ENCODE results near the gene CD72. TPM values are rescaled to one million over a fixed set of nuclear protein-coding genes. Genes with fewer than 3 reads are reported as not detected.

The CD72 gene
- total RNA-seq, 1 donor from 2014 or later, result 0.56 TPM

GRCh38 chr9:35579130-35579529 is 39.1 kb downstream of the CD72 start:
- H3K9me3 ChIP-seq (ENCODE audit: low read depth), result no peaks in the 10 kb centered on the region
- Mint-ChIP-seq H3K4me1 (peaks cover 3% of the 10 kb centered on the region), H3K4me3 (no peak overlapping the region), H3K27me3 (ENCODE audit: insufficient read depth, low read depth) (no peaks in the 10 kb centered on the region), H3K27ac (no peak overlapping the region), H3K9me3 (peaks cover 16% of the 10 kb centered on the region), H3K36me3 (peaks cover 6% of the 10 kb centered on the region)
- no peaks in the 10 kb centered on the region for H3K4me1 ChIP-seq
- H3K27me3 ChIP-seq, result no peaks in the 10 kb centered on the region
- no peaks in the 10 kb centered on the region for H3F3A ChIP-seq (ENCODE audit: low read depth)
- DNase-seq (ENCODE audit: low spot score), result no peak
- H4K20me1 ChIP-seq (ENCODE audit: low read depth), result no peaks in the 10 kb centered on the region
- no peak overlapping the region for H3K4me3 ChIP-seq
- H3K9ac ChIP-seq, result no peak overlapping the region
- no peak overlapping the region for H3K4me2 ChIP-seq
- no peak overlapping the region for H3K27ac ChIP-seq
- H3K79me2 ChIP-seq (ENCODE audit: low read depth), result no peaks in the 10 kb centered on the region
- H2AFZ ChIP-seq (replicated peaks), result no peak overlapping the region
- H3K36me3 ChIP-seq, result no peaks in the 10 kb centered on the region
- no peak for TF ChIP-seq EZH2 (IDR thresholded peaks at IDR 0.05)
- no peak for TF ChIP-seq EZH2phosphoT487 (IDR thresholded peaks at IDR 0.05)

DNA sequence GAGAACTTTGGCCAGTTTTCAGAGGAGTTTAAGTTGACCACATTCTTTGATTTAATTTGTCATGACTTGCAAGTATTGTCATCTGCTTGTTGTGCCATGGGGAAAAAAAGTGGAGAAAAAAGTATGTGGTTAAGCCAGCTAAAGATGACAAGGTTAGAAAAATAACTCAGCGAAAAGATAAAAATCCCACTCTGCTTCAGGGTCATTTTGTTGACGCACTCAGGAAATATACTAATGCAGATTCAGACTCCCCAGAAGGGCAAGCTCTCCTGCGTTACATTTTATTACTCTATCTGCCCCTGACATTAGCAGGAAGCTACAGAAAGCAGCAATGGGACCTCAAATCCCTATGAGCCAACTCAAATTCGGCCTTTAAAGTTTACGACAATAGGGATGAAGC is 40.7 kb downstream of the CD72 start:
- H3K9me3 ChIP-seq (ENCODE audit: low read depth), result no peaks in the 10 kb centered on the region
- H4K20me1 ChIP-seq (ENCODE audit: low read depth), result no peaks in the 10 kb centered on the region
- H3F3A ChIP-seq (ENCODE audit: low read depth), result no peaks in the 10 kb centered on the region
- H3K27me3 ChIP-seq, result no peaks in the 10 kb centered on the region
- H3K27ac ChIP-seq, result no peak overlapping the region
- DNase-seq (ENCODE audit: low spot score), result no peak
- Mint-ChIP-seq H3K4me1 (no peaks in the 10 kb centered on the region), H3K27ac (no peak overlapping the region), H3K9me3 (peaks cover 16% of the 10 kb centered on the region), H3K27me3 (ENCODE audit: insufficient read depth, low read depth) (no peaks in the 10 kb centered on the region), H3K36me3 (peaks cover 6% of the 10 kb centered on the region), H3K4me3 (no peak overlapping the region)
- H3K4me2 ChIP-seq, result no peak overlapping the region
- no peaks in the 10 kb centered on the region for H3K79me2 ChIP-seq (ENCODE audit: low read depth)
- no peaks in the 10 kb centered on the region for H3K36me3 ChIP-seq
- no peaks in the 10 kb centered on the region for H3K4me1 ChIP-seq
- no peak overlapping the region for H2AFZ ChIP-seq (replicated peaks)
- no peak overlapping the region for H3K9ac ChIP-seq
- H3K4me3 ChIP-seq, result no peak overlapping the region
- TF ChIP-seq EZH2 (IDR thresholded peaks at IDR 0.05), result no peak
- no peak for TF ChIP-seq CTCF (IDR thresholded peaks at IDR 0.05)
- TF ChIP-seq EZH2phosphoT487 (IDR thresholded peaks at IDR 0.05), result no peak

- no peak for DNase-seq (ENCODE audit: low spot score)
Observed at GRCh38 chr9:35575478-35575877, 42.7 kb downstream of the CD72 start.

More at GRCh38 chr9:35575478-35575877, 42.7 kb downstream of the CD72 start:
- Histone ChIP-seq H3K4me2 (no peak overlapping the region), H3K9me3 (ENCODE audit: low read depth) (no peaks in the 10 kb centered on the region), H3K4me1 (no peaks in the 10 kb centered on the region), H3K79me2 (ENCODE audit: low read depth) (no peaks in the 10 kb centered on the region), H2AFZ (replicated peaks) (no peak overlapping the region), H4K20me1 (ENCODE audit: low read depth) (no peaks in the 10 kb centered on the region), H3K27me3 (no peaks in the 10 kb centered on the region), H3F3A (ENCODE audit: low read depth) (no peaks in the 10 kb centered on the region), H3K36me3 (no peaks in the 10 kb centered on the region), H3K9ac (no peak overlapping the region), H3K27ac (no peak overlapping the region), H3K4me3 (no peak overlapping the region)
- peaks cover 4% of the 10 kb centered on the region for H3K36me3 Mint-ChIP-seq
- H3K4me1 Mint-ChIP-seq, result no peaks in the 10 kb centered on the region
- no peak for TF ChIP-seq CTCF (IDR thresholded peaks at IDR 0.05)
- TF ChIP-seq EZH2phosphoT487 (IDR thresholded peaks at IDR 0.05), result no peak
- TF ChIP-seq EZH2 (IDR thresholded peaks at IDR 0.05), result no peak
- H3K27me3 Mint-ChIP-seq (ENCODE audit: insufficient read depth, low read depth), result no peaks in the 10 kb centered on the region
- no peak overlapping the region for H3K27ac Mint-ChIP-seq
- peaks cover 6% of the 10 kb centered on the region for H3K9me3 Mint-ChIP-seq
- no peak overlapping the region for H3K4me3 Mint-ChIP-seq

Data from neural progenitor cell (in vitro differentiated cells).